ENCODE data around the gene CCDC158.
"Not testable (repeated sequence)": the region's sequence is repeated elsewhere in the genome, so short reads cannot be mapped to it uniquely, and the experiment has no call there.

The CCDC158 gene

GRCh38 chr4:76287811-76288210 is 133.1 kb downstream of the CCDC158 start:
- not testable (repeated sequence) for H4K91ac ChIP-seq (ENCODE audit: low read depth, low read length, poor library complexity); H2BK12ac ChIP-seq (ENCODE audit: low read length); H3K9me3 ChIP-seq (replicated peaks in 1 of 2; ENCODE audit: control insufficient read depth in 2 of 2, insufficient read depth in 1 of 2, low read depth in 1 of 2, low read length in 2 of 2); H2BK15ac ChIP-seq (ENCODE audit: low read length); H3K27ac ChIP-seq (replicated peaks; ENCODE audit: low read length); H3K9ac ChIP-seq (ENCODE audit: low read depth, low read length, poor library complexity); H2BK5ac ChIP-seq (ENCODE audit: low read length); H3K79me1 ChIP-seq (ENCODE audit: low read depth, low read length); H2AK5ac ChIP-seq (ENCODE audit: low read depth, low read length); H3K4me3 ChIP-seq (ENCODE audit: low read length in 2 of 2); H3K27me3 ChIP-seq (ENCODE audit: control insufficient read depth in 3 of 3, insufficient read depth in 3 of 3, low read depth in 1 of 3, low read length in 3 of 3); H2BK120ac ChIP-seq (ENCODE audit: low read depth, low read length); H3K14ac ChIP-seq (ENCODE audit: low read length); H2AFZ ChIP-seq (ENCODE audit: low read length); H3K4ac ChIP-seq (ENCODE audit: low read length); H3K4me1 ChIP-seq (ENCODE audit: control insufficient read depth in 2 of 2, insufficient read depth in 1 of 2, low read depth in 1 of 2, low read length in 2 of 2); H4K8ac ChIP-seq (ENCODE audit: low read depth, low read length); H3K4me2 ChIP-seq (ENCODE audit: insufficient read depth, low read length, poor library complexity, severe bottlenecking); H3K23ac ChIP-seq (ENCODE audit: low read depth, low read length, poor library complexity); H3K36me3 ChIP-seq (replicated peaks in 1 of 2; ENCODE audit: control insufficient read depth in 2 of 2, insufficient read depth in 2 of 2, low read length in 2 of 2); H3K18ac ChIP-seq (ENCODE audit: low read length); DNase-seq (ENCODE audit: low spot score)
- no CpG with 5 or more reads among the region's 3 CpGs for WGBS, 2 donors (ENCODE audit: extremely low coverage in 2 of 2, insufficient read length in 2 of 2, insufficient replicate concordance in 1 of 2)

DNA sequence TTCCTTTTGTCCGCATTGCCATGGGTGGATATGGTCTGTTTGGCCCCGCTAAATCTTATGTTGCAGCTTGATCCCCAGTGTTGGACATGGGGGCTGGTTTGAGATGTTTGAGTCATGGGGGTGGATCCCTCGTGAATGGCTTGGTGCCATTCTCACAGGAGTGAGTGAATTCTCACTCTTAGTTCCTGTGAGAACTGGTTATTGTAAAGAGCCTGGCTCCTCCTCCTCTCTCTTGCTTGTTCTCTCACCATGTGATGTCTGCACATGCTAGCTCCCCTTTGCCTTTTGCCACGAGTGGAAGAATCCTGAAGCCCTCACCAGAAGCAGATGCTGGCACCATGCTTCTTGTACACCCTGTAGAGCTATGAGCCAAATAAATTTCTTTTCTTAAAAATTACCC is 137.0 kb downstream of the CCDC158 start:
- Histone ChIP-seq H3K9me3 (replicated peaks in 1 of 2; ENCODE audit: control insufficient read depth in 2 of 2, insufficient read depth in 1 of 2, low read depth in 1 of 2, low read length in 2 of 2) (no peaks in the 10 kb centered on the region), H3K4me1 (ENCODE audit: control insufficient read depth in 2 of 2, insufficient read depth in 1 of 2, low read depth in 1 of 2, low read length in 2 of 2) (peaks cover 6 to 10% of the 10 kb centered on the region in 2 donors), H3K4ac (ENCODE audit: low read length) (no peak overlapping the region), H3K18ac (ENCODE audit: low read length) (no peak overlapping the region), H3K36me3 (replicated peaks in 1 of 2; ENCODE audit: control insufficient read depth in 2 of 2, insufficient read depth in 2 of 2, low read length in 2 of 2) (no peaks in the 10 kb centered on the region), H3K4me3 (ENCODE audit: low read length in 2 of 2) (no peak overlapping the region), H3K27me3 (ENCODE audit: control insufficient read depth in 3 of 3, insufficient read depth in 3 of 3, low read depth in 1 of 3, low read length in 3 of 3) (no peaks in the 10 kb centered on the region), H3K14ac (ENCODE audit: low read length) (no peak overlapping the region), H2BK120ac (ENCODE audit: low read depth, low read length) (no peak overlapping the region), H4K91ac (ENCODE audit: low read depth, low read length, poor library complexity) (no peak overlapping the region), H2BK5ac (ENCODE audit: low read length) (no peak overlapping the region), H3K23ac (ENCODE audit: low read depth, low read length, poor library complexity) (no peak overlapping the region), H2AK5ac (ENCODE audit: low read depth, low read length) (no peak overlapping the region), H3K27ac (replicated peaks; ENCODE audit: low read length) (no peak overlapping the region), H3K4me2 (ENCODE audit: insufficient read depth, low read length, poor library complexity, severe bottlenecking) (no peak overlapping the region), H3K9ac (ENCODE audit: low read depth, low read length, poor library complexity) (no peak overlapping the region), H2BK12ac (ENCODE audit: low read length) (no peak overlapping the region), H2BK15ac (ENCODE audit: low read length) (no peak overlapping the region), H4K8ac (ENCODE audit: low read depth, low read length) (no peak overlapping the region), H2AFZ (ENCODE audit: low read length) (no peak overlapping the region), H3K79me1 (ENCODE audit: low read depth, low read length) (no peaks in the 10 kb centered on the region)
- no peak for DNase-seq (ENCODE audit: low spot score)
- WGBS, 2 donors (ENCODE audit: extremely low coverage in 2 of 2, insufficient read length in 2 of 2, insufficient replicate concordance in 1 of 2), result no CpG with 5 or more reads among the region's 4 CpGs

GRCh38 chr4:76282941-76283689 is 137.8 kb downstream of the CCDC158 start:
- Histone ChIP-seq H3K27me3 (ENCODE audit: control insufficient read depth in 3 of 3, insufficient read depth in 3 of 3, low read depth in 1 of 3, low read length in 3 of 3) (no peaks in the 10 kb centered on the region), H3K79me1 (ENCODE audit: low read depth, low read length) (no peaks in the 10 kb centered on the region), H3K9ac (ENCODE audit: low read depth, low read length, poor library complexity) (no peak overlapping the region), H3K4me3 (ENCODE audit: low read length in 2 of 2) (no peak overlapping the region), H3K36me3 (replicated peaks in 1 of 2; ENCODE audit: control insufficient read depth in 2 of 2, insufficient read depth in 2 of 2, low read length in 2 of 2) (no peaks in the 10 kb centered on the region), H3K18ac (ENCODE audit: low read length) (peak overlapping the region; percentile 27), H3K27ac (replicated peaks; ENCODE audit: low read length) (no peak overlapping the region), H2AFZ (ENCODE audit: low read length) (no peak overlapping the region), H2BK5ac (ENCODE audit: low read length) (no peak overlapping the region), H4K91ac (ENCODE audit: low read depth, low read length, poor library complexity) (no peak overlapping the region), H2BK15ac (ENCODE audit: low read length) (no peak overlapping the region), H3K4me1 (ENCODE audit: control insufficient read depth in 2 of 2, insufficient read depth in 1 of 2, low read depth in 1 of 2, low read length in 2 of 2) (peaks cover 6 to 10% of the 10 kb centered on the region in 2 donors), H4K8ac (ENCODE audit: low read depth, low read length) (no peak overlapping the region), H3K4me2 (ENCODE audit: insufficient read depth, low read length, poor library complexity, severe bottlenecking) (no peak overlapping the region), H3K9me3 (replicated peaks in 1 of 2; ENCODE audit: control insufficient read depth in 2 of 2, insufficient read depth in 1 of 2, low read depth in 1 of 2, low read length in 2 of 2) (no peaks in the 10 kb centered on the region), H2AK5ac (ENCODE audit: low read depth, low read length) (no peak overlapping the region), H2BK12ac (ENCODE audit: low read length) (no peak overlapping the region), H2BK120ac (ENCODE audit: low read depth, low read length) (no peak overlapping the region), H3K14ac (ENCODE audit: low read length) (no peak overlapping the region), H3K23ac (ENCODE audit: low read depth, low read length, poor library complexity) (no peak overlapping the region), H3K4ac (ENCODE audit: low read length) (no peak overlapping the region)
- no CpG with 5 or more reads among the region's 6 CpGs for WGBS, 2 donors (ENCODE audit: extremely low coverage in 2 of 2, insufficient read length in 2 of 2, insufficient replicate concordance in 1 of 2)
- no peak for DNase-seq (ENCODE audit: low spot score)

DNA sequence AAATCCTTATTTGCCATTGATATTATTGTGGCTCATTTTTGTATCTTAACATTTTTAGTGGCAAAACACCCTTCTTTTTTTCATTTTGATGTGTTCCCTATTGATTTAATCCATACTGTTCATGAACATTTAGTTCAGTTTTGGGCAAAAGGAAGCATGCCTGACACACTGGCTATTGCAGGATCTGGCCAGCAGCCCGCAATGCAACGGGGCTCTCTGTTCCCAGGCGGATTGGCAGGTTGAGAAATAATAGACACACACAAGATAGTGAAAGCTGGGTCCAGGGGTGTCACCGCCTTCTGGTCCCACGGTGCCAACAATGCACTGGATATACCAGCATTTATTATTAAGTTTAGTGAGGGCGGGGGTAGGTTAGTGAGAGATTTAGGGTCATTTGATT is 139.3 kb downstream of the CCDC158 start:
- H3K14ac ChIP-seq (ENCODE audit: low read length); H3K4me3 ChIP-seq (ENCODE audit: low read length in 2 of 2); H2BK12ac ChIP-seq (ENCODE audit: low read length); H3K18ac ChIP-seq (ENCODE audit: low read length); H3K36me3 ChIP-seq (replicated peaks in 1 of 2; ENCODE audit: control insufficient read depth in 2 of 2, insufficient read depth in 2 of 2, low read length in 2 of 2); H3K23ac ChIP-seq (ENCODE audit: low read depth, low read length, poor library complexity); H4K91ac ChIP-seq (ENCODE audit: low read depth, low read length, poor library complexity); H2AFZ ChIP-seq (ENCODE audit: low read length); DNase-seq (ENCODE audit: low spot score); H3K9ac ChIP-seq (ENCODE audit: low read depth, low read length, poor library complexity); H2BK15ac ChIP-seq (ENCODE audit: low read length); H3K27me3 ChIP-seq (ENCODE audit: control insufficient read depth in 3 of 3, insufficient read depth in 3 of 3, low read depth in 1 of 3, low read length in 3 of 3); H3K27ac ChIP-seq (replicated peaks; ENCODE audit: low read length); H4K8ac ChIP-seq (ENCODE audit: low read depth, low read length); H3K79me1 ChIP-seq (ENCODE audit: low read depth, low read length); H3K9me3 ChIP-seq (replicated peaks in 1 of 2; ENCODE audit: control insufficient read depth in 2 of 2, insufficient read depth in 1 of 2, low read depth in 1 of 2, low read length in 2 of 2); H2BK5ac ChIP-seq (ENCODE audit: low read length); H2AK5ac ChIP-seq (ENCODE audit: low read depth, low read length); H2BK120ac ChIP-seq (ENCODE audit: low read depth, low read length); H3K4me2 ChIP-seq (ENCODE audit: insufficient read depth, low read length, poor library complexity, severe bottlenecking); H3K4ac ChIP-seq (ENCODE audit: low read length): not testable (repeated sequence)
- WGBS, 2 donors (ENCODE audit: extremely low coverage in 2 of 2, insufficient read length in 2 of 2, insufficient replicate concordance in 1 of 2), result no CpG with 5 or more reads among the region's 6 CpGs
- H3K4me1 ChIP-seq (ENCODE audit: control insufficient read depth in 2 of 2, insufficient read depth in 1 of 2, low read depth in 1 of 2, low read length in 2 of 2), result peaks cover 6 to 10% of the 10 kb centered on the region in 2 donors
